ENCODE results near the gene RPE. TPM values are rescaled to one million over a fixed set of nuclear protein-coding genes. Genes with fewer than 3 reads are reported as not detected.

Gene RPE
- total RNA-seq: 101 and 115 TPM in 2 replicates

DNA sequence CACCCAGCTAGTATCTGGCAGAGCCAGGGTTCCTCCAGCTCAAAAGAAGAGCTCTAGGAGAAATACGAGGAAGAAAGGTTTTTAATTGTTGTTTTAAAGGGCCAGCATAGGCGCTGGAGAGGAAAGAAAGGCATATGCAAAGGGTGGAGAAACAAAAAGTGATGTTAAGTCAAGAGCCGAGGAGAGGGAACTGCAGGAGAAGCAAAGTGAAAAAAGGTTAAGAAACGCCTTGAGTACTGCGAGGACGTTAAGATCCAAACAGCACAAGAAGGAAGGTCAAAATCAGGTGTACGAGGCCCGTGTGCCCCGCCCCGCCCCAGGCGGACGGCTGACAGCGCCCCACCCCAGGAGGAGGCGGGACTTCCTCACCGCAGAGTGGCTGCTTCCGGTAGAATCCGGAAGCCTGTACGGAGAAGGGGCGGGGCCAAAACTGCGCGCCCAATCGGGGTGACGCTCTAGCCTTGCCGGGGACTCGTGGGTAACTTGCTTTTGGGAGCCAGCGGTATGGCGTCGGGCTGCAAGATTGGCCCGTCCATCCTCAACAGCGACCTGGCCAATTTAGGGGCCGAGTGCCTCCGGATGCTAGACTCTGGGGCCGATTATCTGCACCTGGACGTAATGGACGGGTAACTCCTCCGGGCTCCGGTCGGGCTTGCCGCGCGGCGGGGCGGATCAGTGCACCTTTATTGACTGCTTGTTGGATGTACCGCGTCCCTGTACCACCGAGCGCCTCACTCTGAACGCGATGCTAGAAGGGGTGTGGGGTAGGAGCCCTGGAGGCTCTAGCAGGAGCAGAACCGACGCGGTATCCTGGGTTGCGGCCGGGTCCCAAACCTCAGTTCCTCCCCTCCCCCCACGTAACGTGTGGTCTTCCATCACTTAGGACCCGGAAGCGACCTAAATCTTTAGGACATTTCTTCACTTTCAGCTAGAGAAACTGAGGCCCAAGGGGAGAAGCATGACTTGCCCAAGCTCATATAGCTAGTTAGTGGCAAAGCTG, at the start of gene RPE:
Gene RPE (plus strand): TSS at position 481 of the 1,000 bp plus-strand sequence. CDS start 24 bp downstream, at position 505.

Other genes starting within 250 kb of the RPE start
- gene UNC80, start 230.8 kb upstream of the RPE start, total RNA-seq: under 0.01 and 0.21 TPM in 2 replicates
- 9.2 and 13.0 TPM in 2 replicates for gene KANSL1L, start 168.8 kb downstream of the RPE start, total RNA-seq
- under 0.01 and 1.00 TPM in 2 replicates for gene ACADL, start 222.8 kb downstream of the RPE start, total RNA-seq